HepG2 (cell line): ENCODE measurements around the gene LST1. TPM values are rescaled to one million over a fixed set of nuclear protein-coding genes. Genes with fewer than 3 reads are reported as not detected.
A peak's percentile ranks its signal among the peaks of the same experiment; 100 is the strongest.

Experiments
- ATAC-seq: fragments of 200-7000 bp; cut with Tn5 transposase; 3 replicates; pipeline ENCODE4 v1.9.1; 2020; ENCODE audit warnings: mild to moderate bottlenecking, moderate library complexity
- BruUV-seq: library from RNA; stranded (reverse); fragments of 400-500 nt; replicated peaks from 2 replicates; lab custom pipeline; 2021; lab: Mats Ljungman, UMichigan
- CTCF ChIA-PET: fragments of 300-600 bp; formaldehyde crosslinking; extraction: SDS; loops from one replicate; lab custom pipeline; 2021; ENCODE audit warnings: low total read pairs, inconsistent platforms, low intra/inter-chr PET ratio; lab: Yijun Ruan, JAX
- POLR2A ChIA-PET: fragments of 350-600 bp; sonication (Branson Sonifier 250); formaldehyde crosslinking; loops from one replicate; lab custom pipeline; 2020; ENCODE audit warnings: antibody characterized with exemption, inconsistent platforms; lab: Yijun Ruan, JAX
- DNase-seq: peaks from one replicate; pipeline ENCODE4 v3.0.0-alpha.2; 2015; ENCODE audit warnings: low spot score
- FAIRE-seq: peaks from 3 replicates; lab custom pipeline; 2011; peaks lifted over from hg19 to GRCh38; lab: Jason Lieb, UNC
- H2AFZ ChIP-seq: one replicate; pipeline ENCODE4 v1.6.1; 2011; ENCODE audit warnings: low read length, inconsistent platforms
- H3K27ac ChIP-seq: fragments of 300-600 bp; 3 replicates; pipeline ENCODE4 v1.8.0; 2011; ENCODE audit warnings: mixed run types, mild to moderate bottlenecking, mixed read lengths, low read length, inconsistent platforms; ENCODE audit not compliant: insufficient read depth; ENCODE audit errors: extremely low read length
- H3K27me3 ChIP-seq, 2 experiments: fragments of 200-600 bp in 1 of 2; 2 replicates in 1 of 2; 3 replicates in 1 of 2; pipeline versions ENCODE4 v1.6.0 to v1.8.0; 2011; ENCODE audit warnings: low read length in 2 of 2, mild to moderate bottlenecking in 2 of 2, moderate library complexity in 2 of 2, inconsistent platforms in 1 of 2; ENCODE audit not compliant: insufficient read depth in 2 of 2, control insufficient read depth in 1 of 2
- H3K36me3 ChIP-seq, 2 experiments: fragments of 200-600 bp in 1 of 2; replicated peaks in 1 of 2; 2 replicates in 1 of 2; 3 replicates in 1 of 2; pipeline versions ENCODE4 v1.5.1 to v1.8.0; 2011; ENCODE audit warnings: low read length in 2 of 2, inconsistent platforms in 1 of 2; ENCODE audit not compliant: insufficient read depth in 2 of 2, control insufficient read depth in 1 of 2
- H3K4me1 ChIP-seq: 2 replicates; pipeline ENCODE4 v1.5.1; 2012; ENCODE audit warnings: low read length, inconsistent platforms; ENCODE audit not compliant: insufficient read depth
- H3K4me2 ChIP-seq: 2 replicates; pipeline ENCODE4 v1.6.0; 2011; ENCODE audit warnings: low read depth, low read length, inconsistent platforms
- H3K4me3 ChIP-seq, 3 experiments: fragments of 200-600 bp in 1 of 3; sonication (generic), shearing (Covaris generic) in 1 of 3; replicated peaks in 1 of 3; 2 replicates each; pipeline ENCODE4 v1.5.1; 2011 to 2016; ENCODE audit warnings: low read length in 3 of 3, inconsistent platforms in 2 of 3, low read depth in 2 of 3, mild to moderate bottlenecking in 2 of 3, control low read depth in 1 of 3, mixed read lengths in 1 of 3; ENCODE audit not compliant: insufficient read depth in 1 of 3
- H3K79me2 ChIP-seq: one replicate; pipeline ENCODE4 v1.6.1; 2011; ENCODE audit warnings: low read length, inconsistent platforms; ENCODE audit not compliant: insufficient read depth
- H3K9ac ChIP-seq: 2 replicates; pipeline ENCODE4 v1.6.0; 2011; ENCODE audit warnings: mild to moderate bottlenecking, low read depth, low read length, inconsistent platforms; ENCODE audit not compliant: insufficient read depth
- H3K9me3 ChIP-seq: 2 replicates; pipeline ENCODE4 v1.5.1; 2012; ENCODE audit warnings: mild to moderate bottlenecking, low read length
- H4K20me1 ChIP-seq: 2 replicates; pipeline ENCODE4 v1.6.0; 2011; ENCODE audit warnings: inconsistent platforms, mild to moderate bottlenecking, low read length, moderate library complexity; ENCODE audit not compliant: insufficient read depth
- DNMT1 ChIP-seq: sonication (generic); formaldehyde crosslinking; IDR thresholded peaks from 2 replicates; pipeline ENCODE4 v1.5.1; 2020; ENCODE audit warnings: mild to moderate bottlenecking, missing genetic modification reagents
- ETV6 ChIP-seq: sonication (generic); formaldehyde crosslinking; conservative IDR thresholded peaks from 2 replicates; pipeline ENCODE4 v1.4.0; 2020; ENCODE audit warnings: missing genetic modification reagents
- FLYWCH1 ChIP-seq: sonication (generic); formaldehyde crosslinking; IDR thresholded peaks from 2 replicates; pipeline ENCODE4 v1.8.1; 2023; ENCODE audit warnings: mild to moderate bottlenecking, missing genetic modification reagents
- GZF1 ChIP-seq: sonication (generic); formaldehyde crosslinking; IDR thresholded peaks from 2 replicates; pipeline ENCODE4 v1.5.1; 2020; ENCODE audit warnings: mild to moderate bottlenecking, missing genetic modification reagents
- RFX3 ChIP-seq: IDR thresholded peaks from 2 replicates; pipeline ENCODE4 v1.6.1; 2016; ENCODE audit warnings: missing biosample characterization, missing genetic modification reagents
- RFXAP ChIP-seq: sonication (generic); formaldehyde crosslinking; IDR thresholded peaks from 2 replicates; pipeline ENCODE4 v1.4.0; 2020; ENCODE audit warnings: missing genetic modification reagents, borderline replicate concordance
- ZBTB20 ChIP-seq: sonication (generic); formaldehyde crosslinking; IDR thresholded peaks from 2 replicates; pipeline ENCODE4 v1.8.1; 2023; ENCODE audit warnings: missing genetic modification reagents, low read depth, mild to moderate bottlenecking, borderline replicate concordance
- ZNF460 ChIP-seq: sonication (generic); formaldehyde crosslinking; IDR thresholded peaks from 2 replicates; pipeline ENCODE4 v1.5.1; 2020; ENCODE audit warnings: missing genetic modification reagents, mild to moderate bottlenecking, borderline replicate concordance
- ZNF556 ChIP-seq: sonication (generic); formaldehyde crosslinking; IDR thresholded peaks from 2 replicates; pipeline ENCODE4 v1.4.0; 2020; ENCODE audit warnings: mild to moderate bottlenecking, missing genetic modification reagents, borderline replicate concordance
- WGBS: methylation state at CpG from one replicate; pipeline ENCODE4 v1.1.6; 2017; ENCODE audit warnings: low lambda C conversion rate; 5-methylcytosine and 5-hydroxymethylcytosine counted together
- in situ Hi-C: cut with HindIII; loops from 2 replicates; pipeline ENCODE4 v1.10.0; 2017; ENCODE audit warnings: low pct_unique_long_range_greater_than_20kb; ENCODE audit not compliant: extremely low pct_ligation_motif_present
- intact Hi-C: fragments of 100-400 bp; cut with micrococcal nuclease; formaldehyde crosslinking; loops from one replicate; pipeline ENCODE4 v1.10.0; 2022; ENCODE audit not compliant: unreplicated experiment
- polyA plus RNA-seq, 8 experiments: library from polyadenylated mRNA; depleted of rRNA in 3 of 8; stranded (reverse) in 7 of 8; unstranded in 1 of 8; fragments of >200 nt; fragmentation: Illumina TruSeq in 4 of 8; extraction: Trizol in 4 of 8; gene quantifications; 2 replicates each; pipeline versions ENCODE4 v1.2.1 to v1.2.3, GENCODE V29; 2011 to 2016; ENCODE audit warnings: low read depth in 4 of 8, missing spikeins in 1 of 8, mixed read lengths in 1 of 8; ENCODE audit not compliant: insufficient read depth in 1 of 8
- total RNA-seq, 5 experiments: library from RNA; depleted of rRNA; stranded (reverse); fragments of >200 nt; fragmentation: Illumina TruSeq; extraction: Trizol; gene quantifications; 2 replicates each; pipeline ENCODE4 v1.2.3, GENCODE V29; 2016; ENCODE audit warnings: low read depth in 1 of 5
- TF ChIP-seq, protein P1 (sequence below): sonication (generic); formaldehyde crosslinking; IDR thresholded peaks from 2 replicates; pipeline ENCODE4 v1.4.0; 2020; ENCODE audit warnings: missing genetic modification reagents, borderline replicate concordance
- TF ChIP-seq, protein P2 (sequence below): IDR thresholded peaks from 2 replicates; pipeline ENCODE4 v1.6.1; 2016; ENCODE audit warnings: low read depth

The LST1 gene
- total and polyA plus RNA-seq, 2 of the 13 experiments (the other 11 are each of a cell fraction or from before 2014, with no cell fraction given), result not detected

- no TSS peak for BruUV-seq
- ATAC-seq (peak; percentile 63), FAIRE-seq (no peak), DNase-seq (no peak)
- Histone ChIP-seq H3K27me3 (peaks cover 7 to 36% of the 10 kb centered on the region in 2 experiments; a peak in 4 of 5 replicates), H2AFZ (peak overlapping the region; percentile 35), H3K27ac (no peak overlapping the region), H3K9ac (no peak overlapping the region), H3K79me2 (no peaks in the 10 kb centered on the region), H3K36me3 (no peaks in the 10 kb centered on the region), H3K4me3 (no peak overlapping the region), H3K4me2 (peak overlapping the region; percentile 8; the same call in 1 of the 2 replicates), H3K4me1 (no peaks in the 10 kb centered on the region), H4K20me1 (no peaks in the 10 kb centered on the region), H3K9me3 (no peaks in the 10 kb centered on the region)
- ChIA-PET POLR2A (no interaction called here), CTCF (no interaction called here)
- intact Hi-C loops (loop anchor here (5.0 kb wide), 1 partner anchor 1142 kb away; no protein-coding TSS in a partner anchor), in situ Hi-C loops (loop anchor here (5.0 kb wide), 1 partner anchor 97 kb away; no protein-coding TSS in a partner anchor)
- WGBS, result 11% methylated on average over 9 of the region's 9 CpGs
- TF ChIP-seq FLYWCH1 (CRISPR knock-in tag), result no peak
- no peak for TF ChIP-seq ZNF556
- no peak for TF ChIP-seq DNMT1 (CRISPR knock-in tag)
- TF ChIP-seq ZNF460 (CRISPR knock-in tag), result no peak
- no peak for TF ChIP-seq RFX3 (CRISPR knock-in tag)
- no peak for TF ChIP-seq RFXAP (CRISPR knock-in tag)
- TF ChIP-seq, protein P1, sequence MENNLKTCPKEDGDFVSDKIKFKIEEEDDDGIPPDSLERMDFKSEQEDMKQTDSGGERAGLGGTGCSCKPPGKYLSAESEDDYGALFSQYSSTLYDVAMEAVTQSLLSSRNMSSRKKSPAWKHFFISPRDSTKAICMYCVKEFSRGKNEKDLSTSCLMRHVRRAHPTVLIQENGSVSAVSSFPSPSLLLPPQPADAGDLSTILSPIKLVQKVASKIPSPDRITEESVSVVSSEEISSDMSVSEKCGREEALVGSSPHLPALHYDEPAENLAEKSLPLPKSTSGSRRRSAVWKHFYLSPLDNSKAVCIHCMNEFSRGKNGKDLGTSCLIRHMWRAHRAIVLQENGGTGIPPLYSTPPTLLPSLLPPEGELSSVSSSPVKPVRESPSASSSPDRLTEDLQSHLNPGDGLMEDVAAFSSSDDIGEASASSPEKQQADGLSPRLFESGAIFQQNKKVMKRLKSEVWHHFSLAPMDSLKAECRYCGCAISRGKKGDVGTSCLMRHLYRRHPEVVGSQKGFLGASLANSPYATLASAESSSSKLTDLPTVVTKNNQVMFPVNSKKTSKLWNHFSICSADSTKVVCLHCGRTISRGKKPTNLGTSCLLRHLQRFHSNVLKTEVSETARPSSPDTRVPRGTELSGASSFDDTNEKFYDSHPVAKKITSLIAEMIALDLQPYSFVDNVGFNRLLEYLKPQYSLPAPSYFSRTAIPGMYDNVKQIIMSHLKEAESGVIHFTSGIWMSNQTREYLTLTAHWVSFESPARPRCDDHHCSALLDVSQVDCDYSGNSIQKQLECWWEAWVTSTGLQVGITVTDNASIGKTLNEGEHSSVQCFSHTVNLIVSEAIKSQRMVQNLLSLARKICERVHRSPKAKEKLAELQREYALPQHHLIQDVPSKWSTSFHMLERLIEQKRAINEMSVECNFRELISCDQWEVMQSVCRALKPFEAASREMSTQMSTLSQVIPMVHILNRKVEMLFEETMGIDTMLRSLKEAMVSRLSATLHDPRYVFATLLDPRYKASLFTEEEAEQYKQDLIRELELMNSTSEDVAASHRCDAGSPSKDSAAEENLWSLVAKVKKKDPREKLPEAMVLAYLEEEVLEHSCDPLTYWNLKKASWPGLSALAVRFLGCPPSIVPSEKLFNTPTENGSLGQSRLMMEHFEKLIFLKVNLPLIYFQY (CRISPR knock-in tag), result no peak
- TF ChIP-seq ZBTB20 (CRISPR knock-in tag), result no peak
- TF ChIP-seq, protein P2, sequence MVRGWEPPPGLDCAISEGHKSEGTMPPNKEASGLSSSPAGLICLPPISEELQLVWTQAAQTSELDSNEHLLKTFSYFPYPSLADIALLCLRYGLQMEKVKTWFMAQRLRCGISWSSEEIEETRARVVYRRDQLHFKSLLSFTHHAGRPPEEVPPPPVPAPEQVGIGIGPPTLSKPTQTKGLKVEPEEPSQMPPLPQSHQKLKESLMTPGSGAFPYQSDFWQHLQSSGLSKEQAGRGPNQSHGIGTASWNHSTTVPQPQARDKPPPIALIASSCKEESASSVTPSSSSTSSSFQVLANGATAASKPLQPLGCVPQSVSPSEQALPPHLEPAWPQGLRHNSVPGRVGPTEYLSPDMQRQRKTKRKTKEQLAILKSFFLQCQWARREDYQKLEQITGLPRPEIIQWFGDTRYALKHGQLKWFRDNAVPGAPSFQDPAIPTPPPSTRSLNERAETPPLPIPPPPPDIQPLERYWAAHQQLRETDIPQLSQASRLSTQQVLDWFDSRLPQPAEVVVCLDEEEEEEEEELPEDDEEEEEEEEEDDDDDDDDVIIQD (CRISPR knock-in tag), result no peak
- TF ChIP-seq GZF1 (CRISPR knock-in tag), result no peak
- TF ChIP-seq ETV6 (CRISPR knock-in tag), result no peak
These were observed 3.0 kb downstream of the LST1 start for GRCh38 chr6:31588871-31589650.
